Transverse colon (tissue), 4 donors: Measurements from ENCODE around the gene ITPR2.

ENCODE experiments used
- CTCF ChIP-seq, 5 experiments: fragments of 200-600 bp in 3 of 5; fragments of 450-650 bp in 2 of 5; sonication (generic) in 3 of 5; IDR thresholded peaks; 1 replicate in 2 of 5; 2 replicates in 3 of 5; pipeline ENCODE4 v1.5.1; 2016 to 2017; ENCODE audit warnings: antibody characterized with exemption in 5 of 5, inconsistent platforms in 3 of 5, mild to moderate bottlenecking in 2 of 5, moderate library complexity in 1 of 5
- POLR2A ChIP-seq: fragments of 450-650 bp; IDR thresholded peaks from one replicate; pipeline ENCODE4 v1.6.1; 2016; ENCODE audit warnings: antibody characterized with exemption, mild to moderate bottlenecking, moderate library complexity
- POLR2AphosphoS5 ChIP-seq, 3 donors: sonication (generic); formaldehyde crosslinking; IDR thresholded peaks; one replicate each; pipeline ENCODE4 v1.6.1; 2016; ENCODE audit warnings: antibody characterized with exemption in 3 of 3

- TF ChIP-seq CTCF (IDR thresholded peaks at IDR 0.05), result no peak
- TF ChIP-seq POLR2A, result no peak
- TF ChIP-seq POLR2AphosphoS5 (IDR thresholded peaks at IDR 0.05), result no peak
These were observed 185.9 kb downstream of the ITPR2 start for GRCh38 chr12:26647088-26647487.
